Gastrocnemius medialis (tissue), 4 donors: Measurements from ENCODE around the gene TMEM176B.

Source experiments
- POLR2A ChIP-seq, 2 donors: fragments of 450-650 bp; IDR thresholded peaks; one replicate each; pipeline ENCODE4 v1.6.1; 2017; ENCODE audit warnings: antibody characterized with exemption in 2 of 2, mild to moderate bottlenecking in 2 of 2, moderate library complexity in 2 of 2
- TF ChIP-seq, protein P1 (sequence below), 5 experiments: fragments of 450-650 bp in 3 of 5; fragments of 200-600 bp in 2 of 5; sonication (generic) in 2 of 5; IDR thresholded peaks in 4 of 5; conservative IDR thresholded peaks in 1 of 5; 1 replicate in 4 of 5; 2 replicates in 1 of 5; pipeline ENCODE4 v1.5.1; 2016 to 2019; ENCODE audit warnings: antibody characterized with exemption in 5 of 5, mild to moderate bottlenecking in 3 of 5, moderate library complexity in 3 of 5

DNA sequence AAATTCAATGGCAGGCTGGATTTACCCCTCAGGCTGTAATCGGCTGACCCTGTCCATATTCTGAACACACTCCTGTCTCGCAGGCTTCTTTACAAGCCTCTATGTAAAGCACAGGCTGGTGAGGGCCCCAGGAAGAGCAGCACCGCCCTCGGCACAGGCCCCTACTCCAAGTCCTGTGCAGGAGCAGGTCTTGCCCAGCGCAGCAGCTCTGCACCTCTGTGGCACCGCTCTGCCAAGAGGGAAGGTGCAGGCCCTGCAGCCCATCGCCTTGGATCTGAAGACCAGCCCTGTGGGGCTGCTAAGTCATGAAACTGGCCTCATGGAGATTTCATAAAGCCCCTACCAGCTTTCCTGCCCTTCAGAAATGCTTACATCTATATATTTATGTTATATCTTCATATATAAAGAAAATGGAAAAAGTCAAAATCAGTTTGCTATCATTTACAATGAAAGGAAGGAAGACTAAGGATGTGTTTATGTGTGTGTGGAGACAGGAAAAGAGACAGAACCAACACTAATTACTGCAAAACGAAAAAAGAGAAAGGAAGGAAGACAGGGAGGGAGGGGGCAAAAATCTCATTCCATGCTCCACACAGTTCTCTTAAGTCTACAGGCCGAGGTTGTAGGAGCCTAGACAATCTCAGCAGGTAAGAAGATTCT, 9.6 kb downstream of the TMEM176B start:
- TF ChIP-seq, protein P1, sequence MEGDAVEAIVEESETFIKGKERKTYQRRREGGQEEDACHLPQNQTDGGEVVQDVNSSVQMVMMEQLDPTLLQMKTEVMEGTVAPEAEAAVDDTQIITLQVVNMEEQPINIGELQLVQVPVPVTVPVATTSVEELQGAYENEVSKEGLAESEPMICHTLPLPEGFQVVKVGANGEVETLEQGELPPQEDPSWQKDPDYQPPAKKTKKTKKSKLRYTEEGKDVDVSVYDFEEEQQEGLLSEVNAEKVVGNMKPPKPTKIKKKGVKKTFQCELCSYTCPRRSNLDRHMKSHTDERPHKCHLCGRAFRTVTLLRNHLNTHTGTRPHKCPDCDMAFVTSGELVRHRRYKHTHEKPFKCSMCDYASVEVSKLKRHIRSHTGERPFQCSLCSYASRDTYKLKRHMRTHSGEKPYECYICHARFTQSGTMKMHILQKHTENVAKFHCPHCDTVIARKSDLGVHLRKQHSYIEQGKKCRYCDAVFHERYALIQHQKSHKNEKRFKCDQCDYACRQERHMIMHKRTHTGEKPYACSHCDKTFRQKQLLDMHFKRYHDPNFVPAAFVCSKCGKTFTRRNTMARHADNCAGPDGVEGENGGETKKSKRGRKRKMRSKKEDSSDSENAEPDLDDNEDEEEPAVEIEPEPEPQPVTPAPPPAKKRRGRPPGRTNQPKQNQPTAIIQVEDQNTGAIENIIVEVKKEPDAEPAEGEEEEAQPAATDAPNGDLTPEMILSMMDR (IDR thresholded peaks at IDR 0.05 in 4 of 5, conservative IDR thresholded peaks at IDR 0.05 in 1 of 5): no peak
- no peak for TF ChIP-seq POLR2A (IDR thresholded peaks at IDR 0.05)
